ENCODE measurements around the gene CRLF1. TPM values are rescaled to one million over a fixed set of nuclear protein-coding genes. Genes with fewer than 3 reads are reported as not detected.

The CRLF1 gene
- total RNA-seq, 3 donors from 2014 or later (not counting 1 experiment from before 2014, with no cell fraction given) = not detected

- H3K4me3 Mint-ChIP-seq = no peak overlapping the region
- no peaks in the 10 kb centered on the region for H3K9me3 Mint-ChIP-seq
- no peak for TF ChIP-seq CTCF (IDR thresholded peaks at IDR 0.05)
- peaks cover 5 to 25% of the 10 kb centered on the region in 2 donors for H3K4me1 Mint-ChIP-seq
- no peak for DNase-seq
- Histone ChIP-seq H3K27me3 (ENCODE audit: control insufficient read depth, insufficient read depth, low read length) (peaks cover 30% of the 10 kb centered on the region), H3K4me1 (ENCODE audit: control insufficient read depth, insufficient read depth, low read length) (peaks cover 17% of the 10 kb centered on the region), H3K4me3 (ENCODE audit: low read length) (no peak overlapping the region), H3K36me3 (ENCODE audit: control insufficient read depth, insufficient read depth, low read length) (no peaks in the 10 kb centered on the region), H3K9me3 (ENCODE audit: control insufficient read depth, insufficient read depth, low read length) (no peaks in the 10 kb centered on the region), H3K27ac (ENCODE audit: low read length) (no peak overlapping the region)
- H3K27me3 Mint-ChIP-seq (ENCODE audit: low read depth in 2 of 2) = peaks cover 9 to 18% of the 10 kb centered on the region in 2 donors
- no peak overlapping the region for H3K27ac Mint-ChIP-seq
- intact Hi-C loops (cut with micrococcal nuclease) = no loop called here
- ATAC-seq = no peak
- H3K36me3 Mint-ChIP-seq = no peaks in the 10 kb centered on the region
- 90% methylated on average over 20 of the region's 20 CpGs for WGBS (ENCODE audit: insufficient coverage)
Measured at GRCh38 chr19:18599485-18599884, 7.1 kb downstream of the CRLF1 start.

GRCh38 chr19:18597809-18598660 lies 8.6 kb downstream of the CRLF1 start:
- no peaks in the 10 kb centered on the region for H3K36me3 Mint-ChIP-seq

GRCh38 chr19:18596752-18597157 lies 9.8 kb downstream of the CRLF1 start:
- intact Hi-C loops (cut with micrococcal nuclease) = no loop called here
- no peaks in the 10 kb centered on the region for H3K36me3 Mint-ChIP-seq
- Histone ChIP-seq H3K4me3 (ENCODE audit: low read length) (no peak overlapping the region), H3K4me1 (ENCODE audit: control insufficient read depth, insufficient read depth, low read length) (peaks cover 27% of the 10 kb centered on the region), H3K27me3 (ENCODE audit: control insufficient read depth, insufficient read depth, low read length) (peaks cover 13% of the 10 kb centered on the region), H3K27ac (ENCODE audit: low read length) (no peak overlapping the region), H3K9me3 (ENCODE audit: control insufficient read depth, insufficient read depth, low read length) (no peaks in the 10 kb centered on the region), H3K36me3 (ENCODE audit: control insufficient read depth, insufficient read depth, low read length) (no peaks in the 10 kb centered on the region)
- no peak overlapping the region for H3K4me3 Mint-ChIP-seq
- no peaks in the 10 kb centered on the region for H3K9me3 Mint-ChIP-seq
- peak in 2 of 3 donors; percentile 26 to 36 for ATAC-seq
- 21% methylated on average over 20 of the region's 21 CpGs for WGBS (ENCODE audit: insufficient coverage)
- H3K4me1 Mint-ChIP-seq = peaks cover 5 to 21% of the 10 kb centered on the region in 2 donors
- peaks cover 0 to 4% of the 10 kb centered on the region in 2 donors for H3K27me3 Mint-ChIP-seq (ENCODE audit: low read depth in 2 of 2)
- no peak for TF ChIP-seq CTCF (IDR thresholded peaks at IDR 0.05)
- DNase-seq = no peak
- no peak overlapping the region for H3K27ac Mint-ChIP-seq

More at GRCh38 chr19:18597809-18598660, 8.6 kb downstream of the CRLF1 start:
- H3K4me3 Mint-ChIP-seq = no peak overlapping the region
- no peak overlapping the region for H3K27ac Mint-ChIP-seq
- no peaks in the 10 kb centered on the region for H3K9me3 Mint-ChIP-seq
- intact Hi-C loops (cut with micrococcal nuclease) = no loop called here
- H3K4me1 ChIP-seq (ENCODE audit: control insufficient read depth, insufficient read depth, low read length) = peaks cover 27% of the 10 kb centered on the region
- no peaks in the 10 kb centered on the region for H3K9me3 ChIP-seq (ENCODE audit: control insufficient read depth, insufficient read depth, low read length)
- H3K27me3 ChIP-seq (ENCODE audit: control insufficient read depth, insufficient read depth, low read length) = peaks cover 19% of the 10 kb centered on the region
- DNase-seq = no peak
- TF ChIP-seq CTCF (IDR thresholded peaks at IDR 0.05) = no peak
- peaks cover 4 to 10% of the 10 kb centered on the region in 2 donors for H3K27me3 Mint-ChIP-seq (ENCODE audit: low read depth in 2 of 2)
- no peak overlapping the region for H3K27ac ChIP-seq (ENCODE audit: low read length)
- no peak for ATAC-seq
- H3K36me3 ChIP-seq (ENCODE audit: control insufficient read depth, insufficient read depth, low read length) = no peaks in the 10 kb centered on the region
- WGBS (ENCODE audit: insufficient coverage) = 58% methylated on average over 19 of the region's 25 CpGs
- no peak overlapping the region for H3K4me3 ChIP-seq (ENCODE audit: low read length)
- H3K4me1 Mint-ChIP-seq = peaks cover 5 to 23% of the 10 kb centered on the region in 2 donors

Measured in natural killer cell (primary cell).